Testis (tissue), 3 donors: ENCODE data around the gene FAT2. TPM values are rescaled to one million over a fixed set of nuclear protein-coding genes. Genes with fewer than 3 reads are reported as not detected.

ENCODE experiments used
- DNase-seq: peaks from one replicate; pipeline ENCODE4 v3.0.0-alpha.2; 2019
- H3K27ac ChIP-seq, 2 donors: fragments of 200-600 bp; sonication (generic); one replicate each; pipeline ENCODE4 v1.5.1; 2019
- H3K27me3 ChIP-seq: fragments of 200-600 bp; sonication (generic); one replicate; pipeline ENCODE4 v1.5.1; 2019
- H3K36me3 ChIP-seq: fragments of 200-600 bp; sonication (generic); one replicate; pipeline ENCODE4 v1.5.1; 2017; ENCODE audit warnings: low read depth; ENCODE audit errors: missing control alignments
- H3K4me1 ChIP-seq: fragments of 200-600 bp; sonication (generic); one replicate; pipeline ENCODE4 v1.5.1; 2019
- H3K4me3 ChIP-seq, 2 donors: fragments of 200-600 bp; sonication (generic); one replicate each; pipeline ENCODE4 v1.5.1; 2017 to 2019
- H3K9me3 ChIP-seq: fragments of 200-600 bp; sonication (generic); one replicate; pipeline ENCODE4 v1.5.1; 2017
- CTCF ChIP-seq, 3 experiments: fragments of 450-650 bp in 2 of 3; fragments of 200-600 bp in 1 of 3; sonication (generic) in 1 of 3; IDR thresholded peaks; one replicate each; pipeline ENCODE4 v1.5.1; 2016 to 2019; ENCODE audit warnings: antibody characterized with exemption in 3 of 3, mild to moderate bottlenecking in 2 of 3, moderate library complexity in 1 of 3
- POLR2A ChIP-seq: fragments of 450-650 bp; IDR thresholded peaks from one replicate; pipeline ENCODE4 v1.6.1; 2017; ENCODE audit warnings: antibody characterized with exemption, mild to moderate bottlenecking, moderate library complexity
- WGBS, 2 donors: methylation state at CpG; one replicate each; pipeline ENCODE4 v1.1.5; 2018; 5-methylcytosine and 5-hydroxymethylcytosine counted together
- intact Hi-C: fragments of 100-400 bp; cut with DNase I; formaldehyde crosslinking; loops from one replicate; pipeline ENCODE4 v1.15.1; 2023; ENCODE audit warnings: low total_unique reads
- polyA plus RNA-seq: library from polyadenylated mRNA; stranded (reverse); fragments of 350-450 nt; fragmentation: Illumina TruSeq; extraction: RNeasy Lipid Tissue Mini Kit (QIAGEN cat#74804); gene quantifications from one replicate; pipeline ENCODE4 v1.2.3, GENCODE V29; 2014; ENCODE audit warnings: low read depth, low replicate concordance; ENCODE audit not compliant: insufficient read depth
- total RNA-seq, 2 donors: library from RNA; depleted of rRNA; stranded (reverse); fragments of >200 nt; gene quantifications; one replicate each; pipeline ENCODE4 v1.2.3, GENCODE V29; 2016

Gene FAT2
- total and polyA plus RNA-seq, 3 donors from 2014 or later, result 10.3 to 21.8 (median 18.0) TPM

GRCh38 chr5:151619812-151620460 is 28.8 kb upstream of the FAT2 start:
- Histone ChIP-seq H3K36me3 (no peaks in the 10 kb centered on the region), H3K4me3 (no peak overlapping the region), H3K27me3 (no peaks in the 10 kb centered on the region), H3K27ac (no peak overlapping the region), H3K4me1 (no peaks in the 10 kb centered on the region), H3K9me3 (no peaks in the 10 kb centered on the region)
- TF ChIP-seq CTCF (IDR thresholded peaks at IDR 0.05) (no peak), POLR2A (no peak)
- 68 to 81% methylated on average over 4 to 6 of the region's 6 CpGs for WGBS, 2 donors
- no peak for DNase-seq
- intact Hi-C loops, result no loop called here

GRCh38 chr5:151618907-151619306 is 27.8 kb upstream of the FAT2 start:
- H3K27me3 ChIP-seq, result no peaks in the 10 kb centered on the region
- no peaks in the 10 kb centered on the region for H3K9me3 ChIP-seq
- WGBS, 2 donors, result 67 to 73% methylated on average over 2 of the region's 2 CpGs
- H3K36me3 ChIP-seq, result no peaks in the 10 kb centered on the region
- no peak for DNase-seq
- H3K27ac ChIP-seq, result no peak overlapping the region
- TF ChIP-seq POLR2A (no peak), CTCF (IDR thresholded peaks at IDR 0.05) (no peak)
- no peak overlapping the region for H3K4me3 ChIP-seq
- intact Hi-C loops, result no loop called here
- H3K4me1 ChIP-seq, result no peaks in the 10 kb centered on the region

GRCh38 chr5:151617841-151618710 is 26.9 kb upstream of the FAT2 start:
- intact Hi-C loops, result no loop called here
- WGBS, 2 donors, result 81% methylated on average over 3 of the region's 3 CpGs
- H3K4me1 ChIP-seq, result no peaks in the 10 kb centered on the region
- no peaks in the 10 kb centered on the region for H3K36me3 ChIP-seq
- no peak overlapping the region for H3K27ac ChIP-seq
- no peak overlapping the region for H3K4me3 ChIP-seq
- DNase-seq, result no peak
- TF ChIP-seq POLR2A, result no peak
- TF ChIP-seq CTCF (IDR thresholded peaks at IDR 0.05), result no peak
- H3K9me3 ChIP-seq, result no peaks in the 10 kb centered on the region
- H3K27me3 ChIP-seq, result no peaks in the 10 kb centered on the region

GRCh38 chr5:151617383-151617840 is 26.3 kb upstream of the FAT2 start:
- H3K27ac ChIP-seq, result no peak overlapping the region
- WGBS, 2 donors, result 86 to 92% methylated on average over 6 of the region's 6 CpGs
- H3K4me1 ChIP-seq, result no peaks in the 10 kb centered on the region
- no peak for TF ChIP-seq CTCF (IDR thresholded peaks at IDR 0.05)
- TF ChIP-seq POLR2A, result no peak
- H3K9me3 ChIP-seq, result no peaks in the 10 kb centered on the region
- H3K36me3 ChIP-seq, result no peaks in the 10 kb centered on the region
- H3K4me3 ChIP-seq, result no peak overlapping the region
- DNase-seq, result no peak
- intact Hi-C loops, result no loop called here
- no peaks in the 10 kb centered on the region for H3K27me3 ChIP-seq
